Transverse colon (tissue), 4 donors: ENCODE data around the gene CCDC167. TPM values are rescaled to one million over a fixed set of nuclear protein-coding genes. Genes with fewer than 3 reads are reported as not detected.
A peak's percentile ranks its signal among the peaks of the same experiment; 100 is the strongest.
"Not testable (repeated sequence)": the region's sequence is repeated elsewhere in the genome, so short reads cannot be mapped to it uniquely, and the experiment has no call there.

ENCODE experiments used
- DNase-seq: peaks from one replicate; pipeline ENCODE4 v3.0.0-alpha.2; 2019
- H3K27ac ChIP-seq, 4 donors: fragments of 200-600 bp; sonication (generic); 2 replicates each; pipeline ENCODE4 v1.5.1; 2016 to 2018; ENCODE audit warnings: inconsistent platforms in 4 of 4
- H3K27me3 ChIP-seq: fragments of 200-600 bp; sonication (generic); 2 replicates; pipeline ENCODE4 v1.5.1; 2017; ENCODE audit warnings: inconsistent platforms
- H3K36me3 ChIP-seq, 4 donors: fragments of 200-600 bp; sonication (generic); 2 replicates each; pipeline ENCODE4 v1.5.1; 2017 to 2019; ENCODE audit warnings: inconsistent platforms in 4 of 4
- H3K4me1 ChIP-seq, 4 donors: fragments of 200-600 bp; sonication (generic); 2 replicates each; pipeline ENCODE4 v1.5.1; 2017 to 2020; ENCODE audit warnings: inconsistent platforms in 4 of 4
- H3K4me3 ChIP-seq, 4 donors: fragments of 200-600 bp; sonication (generic); 1 replicate in 1 of 4; 2 replicates in 3 of 4; pipeline versions ENCODE4 v1.5.1 to v1.6.1; 2017 to 2019; ENCODE audit warnings: inconsistent platforms in 4 of 4
- H3K9me3 ChIP-seq, 2 donors: fragments of 200-600 bp; sonication (generic); 2 replicates each; pipeline ENCODE4 v1.5.1; 2017 to 2019; ENCODE audit warnings: inconsistent platforms in 2 of 2
- CTCF ChIP-seq, 5 experiments: fragments of 200-600 bp in 3 of 5; fragments of 450-650 bp in 2 of 5; sonication (generic) in 3 of 5; IDR thresholded peaks; 1 replicate in 2 of 5; 2 replicates in 3 of 5; pipeline ENCODE4 v1.5.1; 2016 to 2017; ENCODE audit warnings: antibody characterized with exemption in 5 of 5, inconsistent platforms in 3 of 5, mild to moderate bottlenecking in 2 of 5, moderate library complexity in 1 of 5
- EP300 ChIP-seq: sonication (generic); formaldehyde crosslinking; IDR thresholded peaks from one replicate; pipeline ENCODE4 v1.6.1; 2017; ENCODE audit warnings: antibody characterized with exemption, low read depth
- POLR2A ChIP-seq: fragments of 450-650 bp; IDR thresholded peaks from one replicate; pipeline ENCODE4 v1.6.1; 2016; ENCODE audit warnings: antibody characterized with exemption, mild to moderate bottlenecking, moderate library complexity
- POLR2AphosphoS5 ChIP-seq, 3 donors: sonication (generic); formaldehyde crosslinking; IDR thresholded peaks; one replicate each; pipeline ENCODE4 v1.6.1; 2016; ENCODE audit warnings: antibody characterized with exemption in 3 of 3
- WGBS, 2 donors: methylation state at CpG; one replicate each; pipeline ENCODE4 v1.1.5; 2018; ENCODE audit warnings: low coverage in 1 of 2; 5-methylcytosine and 5-hydroxymethylcytosine counted together
- in situ Hi-C, 4 donors: fragments of 200-750 bp; cut with MboI; loops; one replicate each; pipeline versions ENCODE4 v1.15.0 to v1.15.1; 2017; ENCODE audit warnings: low sequenced_read_pairs in 3 of 4, low pct_ligation_motif_present in 1 of 4, low pct_unique_long_range_greater_than_20kb in 1 of 4
- intact Hi-C: fragments of 100-400 bp; cut with DNase I; formaldehyde crosslinking; loops from one replicate; pipeline ENCODE4 v1.15.1; 2023; ENCODE audit warnings: low total_unique reads
- total RNA-seq, 4 donors: library from RNA; depleted of rRNA; stranded (reverse); fragments of >200 nt; gene quantifications; one replicate each; pipeline ENCODE4 v1.1.0, GENCODE V29; 2016

Gene CCDC167
- total RNA-seq, 4 donors from 2014 or later, result 16.9 to 21.8 TPM; not detected in 2

DNA sequence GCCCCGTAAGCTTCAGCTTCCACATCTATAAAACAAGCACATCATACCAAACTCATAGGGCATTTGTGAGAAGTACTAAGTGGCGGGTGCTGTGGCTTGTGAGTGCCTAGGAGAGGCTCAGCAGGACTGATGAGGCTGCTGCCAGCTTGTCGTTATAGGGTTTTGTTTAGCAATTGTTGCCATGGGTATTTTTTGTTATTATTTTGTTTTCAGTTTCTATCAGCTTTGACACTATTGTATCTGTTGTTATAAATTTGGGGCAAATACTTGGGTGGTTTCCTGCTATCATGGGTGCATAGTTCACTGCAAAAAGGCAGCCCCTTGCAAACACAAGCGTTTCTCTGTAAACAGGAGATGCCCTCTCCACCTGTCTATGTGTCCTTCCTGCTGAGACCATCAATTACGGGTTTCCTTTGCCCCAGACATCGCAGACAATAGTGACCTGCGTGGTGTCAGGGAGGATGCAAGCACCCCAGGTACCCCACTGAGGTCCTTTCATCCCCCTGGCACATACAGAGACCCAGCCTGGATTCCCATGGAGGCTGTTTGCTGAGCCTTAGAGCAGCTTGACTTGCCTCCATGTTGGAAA lies 3.1 kb upstream of the CCDC167 start:
- intact Hi-C loops (no loop called here), in situ Hi-C loops (no loop called here)
- TF ChIP-seq POLR2A, result no peak
- no peak for TF ChIP-seq CTCF (IDR thresholded peaks at IDR 0.05)
- no peak for TF ChIP-seq EP300
- no peak for TF ChIP-seq POLR2AphosphoS5 (IDR thresholded peaks at IDR 0.05)
- H3K4me1 ChIP-seq, result peaks cover 0 to 7% (median 0%) of the 10 kb centered on the region in 4 donors
- DNase-seq, result no peak
- no peaks in the 10 kb centered on the region for H3K9me3 ChIP-seq
- peak overlapping the region; percentile 16 to 58 (median 47) for H3K27ac ChIP-seq
- H3K36me3 ChIP-seq, result no peaks in the 10 kb centered on the region
- 57 to 73% methylated on average over 2 to 7 of the region's 7 CpGs for WGBS, 2 donors
- H3K4me3 ChIP-seq, result no peak overlapping the region
- H3K27me3 ChIP-seq, result no peaks in the 10 kb centered on the region

DNA sequence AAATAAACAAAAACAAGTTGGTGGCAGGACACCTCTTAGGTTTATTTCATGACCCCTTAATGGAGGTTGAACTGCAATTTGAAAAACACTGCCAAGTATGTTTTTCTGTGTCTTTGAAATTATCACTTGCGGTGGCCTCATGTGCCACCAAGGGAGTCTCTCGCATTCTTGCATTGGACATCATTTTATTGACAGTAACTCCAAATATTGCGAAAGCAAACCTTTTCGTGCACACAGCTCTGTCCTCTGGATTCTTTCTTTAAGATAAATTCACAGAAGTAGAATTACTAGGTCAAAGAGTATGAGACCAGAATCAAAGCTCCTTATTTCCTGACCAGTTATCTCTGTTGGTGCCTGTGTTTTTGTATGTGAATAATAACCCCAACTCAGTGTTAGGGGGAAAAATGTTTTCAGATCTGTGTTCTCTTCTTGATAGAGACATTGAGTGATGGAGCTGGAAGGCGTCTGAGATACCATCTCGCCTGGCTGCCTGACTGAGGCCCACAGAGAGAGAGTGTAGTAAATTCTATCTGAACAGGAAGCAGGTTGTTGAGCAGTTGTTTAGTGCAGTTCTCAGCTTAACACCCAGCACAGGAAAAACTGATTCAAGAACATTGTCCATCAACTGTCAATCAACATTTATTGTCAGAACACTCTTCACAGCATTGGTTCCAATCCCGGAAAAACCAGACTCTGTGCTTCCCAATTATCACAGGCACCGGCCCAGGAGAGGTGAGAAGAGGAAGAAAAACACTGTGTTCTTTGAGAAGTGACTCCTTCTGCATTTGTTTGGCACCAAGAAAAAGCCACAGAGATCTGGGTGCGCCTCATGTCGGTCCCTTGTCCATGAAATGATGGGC lies 2.2 kb upstream of the CCDC167 start:
- DNase-seq, result no peak

DNA sequence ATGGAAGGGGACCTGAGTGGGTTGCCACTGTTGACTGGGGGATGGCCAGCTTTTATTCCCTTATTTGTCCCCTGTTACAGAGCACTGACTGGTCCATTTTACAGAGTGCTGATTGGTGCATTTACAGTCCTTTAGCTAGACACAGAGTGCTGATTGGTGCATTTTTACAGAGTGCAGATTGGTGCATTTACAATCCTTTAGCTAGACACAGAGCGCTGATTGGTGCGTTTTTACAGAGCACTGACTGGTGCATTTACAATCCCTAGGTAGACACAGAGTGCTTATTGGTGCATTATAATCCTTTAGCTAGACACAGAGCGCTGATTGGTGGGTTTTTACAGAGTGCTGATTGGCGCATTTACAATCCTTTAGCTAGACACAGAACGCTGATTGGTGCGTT lies 1.2 kb upstream of the CCDC167 start:
- intact Hi-C loops, DNase-seq, H3K36me3 ChIP-seq, H3K4me1 ChIP-seq, H3K9me3 ChIP-seq, in situ Hi-C loops, H3K27ac ChIP-seq, H3K27me3 ChIP-seq, H3K4me3 ChIP-seq: not testable (repeated sequence)
- WGBS, 2 donors, result 96 to 100% methylated on average over 4 to 6 of the region's 6 CpGs

More for the DNA sequence above, 2.2 kb upstream of the CCDC167 start:
- no peaks in the 10 kb centered on the region for H3K9me3 ChIP-seq
- H3K27ac ChIP-seq, result peak overlapping the region; percentile 16 to 58 (median 47)
- 48 to 60% methylated on average over 3 to 10 of the region's 10 CpGs for WGBS, 2 donors
- intact Hi-C loops, result no loop called here
- peaks cover 0 to 7% (median 0%) of the 10 kb centered on the region in 4 donors for H3K4me1 ChIP-seq
- H3K4me3 ChIP-seq, result no peak overlapping the region
- no peaks in the 10 kb centered on the region for H3K27me3 ChIP-seq
- in situ Hi-C loops, result no loop called here
- TF ChIP-seq CTCF (IDR thresholded peaks at IDR 0.05) (no peak), EP300 (no peak), POLR2A (no peak), POLR2AphosphoS5 (IDR thresholded peaks at IDR 0.05) (no peak)
- no peaks in the 10 kb centered on the region for H3K36me3 ChIP-seq

- Histone ChIP-seq H3K36me3 (no peaks in the 10 kb centered on the region), H3K27ac (no peak overlapping the region), H3K27me3 (no peaks in the 10 kb centered on the region), H3K4me3 (peak overlapping the region in 3 of 4 donors; percentile 57 to 76 (median 68)), H3K9me3 (no peaks in the 10 kb centered on the region), H3K4me1 (peaks cover 0 to 7% (median 0%) of the 10 kb centered on the region in 4 donors)
- in situ Hi-C loops, result no loop called here
- WGBS, 2 donors, result 66 to 72% methylated on average over 4 of the region's 4 CpGs
- intact Hi-C loops, result no loop called here
- no peak for DNase-seq
- TF ChIP-seq EP300, result no peak
- TF ChIP-seq POLR2AphosphoS5 (IDR thresholded peaks at IDR 0.05), result no peak
- TF ChIP-seq POLR2A, result no peak
- TF ChIP-seq CTCF (IDR thresholded peaks at IDR 0.05), result no peak
Observed at GRCh38 chr6:37500294-37500608, 558 bp upstream of the CCDC167 start.
